GM12864 (cell line): Measurements from ENCODE around the gene SORCS2.

Source experiments
- DNase-seq: peaks from one replicate; pipeline ENCODE4 v3.0.0-alpha.2; 2011; ENCODE audit warnings: low read depth
- H3K4me3 ChIP-seq: 2 replicates; pipeline ENCODE4 v1.5.1; 2011; ENCODE audit warnings: mild to moderate bottlenecking, low read depth, low read length, control low read depth
- TF ChIP-seq, protein P1 (sequence below): IDR thresholded peaks from 2 replicates; pipeline ENCODE4 v1.5.1; 2011; ENCODE audit warnings: low read depth, mild to moderate bottlenecking, moderate library complexity, low read length, control low read depth, inconsistent platforms; ENCODE audit errors: missing control alignments

The SORCS2 gene

DNA sequence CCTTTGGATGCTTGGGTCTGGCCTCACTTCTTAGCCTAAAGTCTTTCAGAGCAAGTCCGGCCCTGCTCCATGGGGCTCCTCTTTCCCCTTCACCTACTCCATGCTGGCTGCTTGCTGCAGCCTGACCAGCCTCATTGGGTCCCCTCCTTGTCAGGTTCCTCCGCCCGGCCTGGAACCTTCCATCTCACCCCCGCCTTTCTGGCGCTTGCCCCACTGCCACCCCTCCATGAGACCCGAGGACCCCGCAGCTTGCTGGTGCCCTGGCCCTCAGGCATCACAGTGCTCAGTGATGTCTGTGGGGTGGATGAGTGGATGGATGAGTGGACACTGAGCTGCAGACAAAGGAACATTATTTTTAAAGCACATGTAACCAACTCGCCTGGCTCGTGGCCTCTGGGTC, 24.7 kb downstream of the SORCS2 start:
- DNase-seq: no peak
- H3K4me3 ChIP-seq: no peak overlapping the region
- TF ChIP-seq, protein P1, sequence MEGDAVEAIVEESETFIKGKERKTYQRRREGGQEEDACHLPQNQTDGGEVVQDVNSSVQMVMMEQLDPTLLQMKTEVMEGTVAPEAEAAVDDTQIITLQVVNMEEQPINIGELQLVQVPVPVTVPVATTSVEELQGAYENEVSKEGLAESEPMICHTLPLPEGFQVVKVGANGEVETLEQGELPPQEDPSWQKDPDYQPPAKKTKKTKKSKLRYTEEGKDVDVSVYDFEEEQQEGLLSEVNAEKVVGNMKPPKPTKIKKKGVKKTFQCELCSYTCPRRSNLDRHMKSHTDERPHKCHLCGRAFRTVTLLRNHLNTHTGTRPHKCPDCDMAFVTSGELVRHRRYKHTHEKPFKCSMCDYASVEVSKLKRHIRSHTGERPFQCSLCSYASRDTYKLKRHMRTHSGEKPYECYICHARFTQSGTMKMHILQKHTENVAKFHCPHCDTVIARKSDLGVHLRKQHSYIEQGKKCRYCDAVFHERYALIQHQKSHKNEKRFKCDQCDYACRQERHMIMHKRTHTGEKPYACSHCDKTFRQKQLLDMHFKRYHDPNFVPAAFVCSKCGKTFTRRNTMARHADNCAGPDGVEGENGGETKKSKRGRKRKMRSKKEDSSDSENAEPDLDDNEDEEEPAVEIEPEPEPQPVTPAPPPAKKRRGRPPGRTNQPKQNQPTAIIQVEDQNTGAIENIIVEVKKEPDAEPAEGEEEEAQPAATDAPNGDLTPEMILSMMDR: no peak

DNA sequence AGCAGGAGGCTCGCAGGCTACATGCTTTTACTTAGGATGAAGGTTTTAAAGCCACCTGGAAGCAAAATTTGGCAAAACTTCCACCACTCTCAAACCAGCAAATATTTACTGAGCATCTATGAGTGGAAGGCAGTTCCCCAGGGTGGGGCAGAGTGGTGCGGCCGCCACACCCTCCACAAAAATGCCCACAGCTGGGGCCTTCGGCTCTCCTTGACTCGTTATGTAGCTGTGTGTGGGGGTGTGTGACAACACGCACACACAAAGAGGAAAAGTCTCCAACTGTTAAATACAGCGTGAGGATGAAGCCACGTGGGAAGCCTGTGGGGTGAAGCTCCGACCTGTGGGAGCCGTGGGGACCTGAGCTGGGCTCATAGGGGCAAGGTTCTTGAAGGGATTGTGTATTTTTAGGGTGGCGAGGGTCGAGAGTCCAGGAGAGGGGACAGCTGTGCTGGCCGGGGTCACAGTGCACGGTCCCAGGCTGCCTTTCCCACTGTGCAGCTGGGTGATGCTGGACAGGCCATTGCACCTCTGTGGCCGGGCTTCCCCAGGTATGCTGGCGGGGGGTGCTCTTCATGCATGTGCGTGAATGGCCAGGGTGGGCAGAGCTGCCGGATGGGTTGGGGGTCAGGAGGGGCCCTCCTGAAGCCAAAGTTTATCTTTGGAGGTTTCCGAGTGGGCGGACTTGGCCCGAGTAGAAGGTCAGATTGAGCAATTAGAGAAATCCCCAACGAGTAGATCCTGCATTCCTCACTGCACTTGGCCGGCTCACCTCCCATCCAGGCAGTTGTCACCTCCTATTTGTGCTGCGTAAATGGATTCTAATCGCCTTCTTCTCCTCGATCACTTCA, 25.4 kb downstream of the SORCS2 start:
- TF ChIP-seq, protein P1: no peak
- no peak for DNase-seq

GRCh38 chr4:7218686-7219085, 26.3 kb downstream of the SORCS2 start:
- DNase-seq: no peak
- TF ChIP-seq, protein P1: no peak
- no peak overlapping the region for H3K4me3 ChIP-seq

More for the DNA sequence above, 25.4 kb downstream of the SORCS2 start:
- H3K4me3 ChIP-seq: no peak overlapping the region

DNA sequence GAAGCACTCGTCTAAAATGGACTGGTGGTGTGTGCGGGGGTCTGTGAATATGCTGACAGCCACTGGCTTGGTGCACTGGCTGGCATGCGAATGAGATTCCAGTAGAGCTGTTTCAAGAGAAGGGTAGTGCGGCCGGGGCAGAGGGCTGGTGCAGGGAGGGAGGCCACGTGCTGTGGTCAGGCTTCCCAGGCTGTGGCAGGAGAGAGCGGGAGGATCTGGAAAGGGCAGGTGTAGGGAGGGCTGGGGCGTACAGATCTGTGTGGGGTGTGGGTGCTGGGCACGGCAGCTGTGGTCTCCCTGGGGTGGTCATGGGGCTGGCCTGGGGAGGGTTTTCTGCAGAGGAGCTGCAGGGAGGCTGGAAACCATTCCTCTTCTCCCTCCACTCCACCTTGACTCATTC, 30.2 kb downstream of the SORCS2 start:
- H3K4me3 ChIP-seq: no peak overlapping the region
- TF ChIP-seq, protein P1: no peak
- no peak for DNase-seq

GRCh38 chr4:7223541-7223940, 31.2 kb downstream of the SORCS2 start:
- no peak overlapping the region for H3K4me3 ChIP-seq
- TF ChIP-seq, protein P1: no peak
- no peak for DNase-seq

GRCh38 chr4:7224001-7224400, 31.7 kb downstream of the SORCS2 start:
- TF ChIP-seq, protein P1: no peak
- DNase-seq: no peak
- no peak overlapping the region for H3K4me3 ChIP-seq
